Muscle of leg (tissue), 11 donors: Measurements from ENCODE around the gene PFKFB3. TPM values are rescaled to one million over a fixed set of nuclear protein-coding genes. Genes with fewer than 3 reads are reported as not detected.

ENCODE experiments used
- DNase-seq: peaks from one replicate; pipeline ENCODE4 v3.0.0; 2013
- H3K27ac ChIP-seq: one replicate; pipeline ENCODE4 v1.5.1; 2013; ENCODE audit warnings: mild to moderate bottlenecking, low read length, control low read depth
- H3K27me3 ChIP-seq: one replicate; pipeline ENCODE4 v1.6.1; 2013; ENCODE audit warnings: low read length; ENCODE audit not compliant: control insufficient read depth, insufficient read depth
- H3K36me3 ChIP-seq: one replicate; pipeline ENCODE4 v1.6.1; 2013; ENCODE audit warnings: low read length; ENCODE audit not compliant: control insufficient read depth, insufficient read depth
- H3K4me1 ChIP-seq: one replicate; pipeline ENCODE4 v1.6.1; 2013; ENCODE audit warnings: low read length; ENCODE audit not compliant: control insufficient read depth, insufficient read depth
- H3K4me3 ChIP-seq: one replicate; pipeline ENCODE4 v1.5.1; 2013; ENCODE audit warnings: low read length, control low read depth
- H3K9me3 ChIP-seq: replicated peaks from 2 replicates; pipeline ENCODE4 v1.6.1; 2013; ENCODE audit warnings: low read depth, low read length; ENCODE audit not compliant: control insufficient read depth
- WGBS: methylation state at CpG from one replicate; pipeline ENCODE4 v1.1.5; 2013; ENCODE audit warnings: missing lambda C conversion rate; ENCODE audit not compliant: insufficient coverage; 5-methylcytosine and 5-hydroxymethylcytosine counted together
- polyA plus RNA-seq, 8 donors: library from polyadenylated mRNA; unstranded; fragments of 120-200 nt; gene quantifications; one replicate each; pipeline versions ENCODE4 v1.2.1 to v1.2.3, GENCODE V29; 2013; ENCODE audit warnings: inconsistent platforms in 1 of 8, low replicate concordance in 1 of 8; ENCODE audit not compliant: insufficient read length in 8 of 8, insufficient read depth in 1 of 8
- total RNA-seq: library from RNA; stranded (reverse); fragments of 120-200 nt; gene quantifications from one replicate; pipeline ENCODE4 v1.2.4, GENCODE V29; 2013

PFKFB3 gene
- total and polyA plus RNA-seq, 9 donors, result 10.5 to 16.5 (median 12.7) TPM

- H3K4me3 ChIP-seq, result no peak overlapping the region
- peaks cover 14% of the 10 kb centered on the region for H3K4me1 ChIP-seq
- 80% methylated on average over 5 of the region's 6 CpGs for WGBS
- peaks cover 28% of the 10 kb centered on the region for H3K36me3 ChIP-seq
- no peak for DNase-seq
- no peak overlapping the region for H3K27ac ChIP-seq
- H3K27me3 ChIP-seq, result no peaks in the 10 kb centered on the region
- no peaks in the 10 kb centered on the region for H3K9me3 ChIP-seq
Observed at GRCh38 chr10:6211341-6211670, 8.6 kb downstream of the PFKFB3 start.

- H3K9me3 ChIP-seq, result no peaks in the 10 kb centered on the region
- peak; percentile 57 for DNase-seq
- peaks cover 34% of the 10 kb centered on the region for H3K36me3 ChIP-seq
- H3K4me1 ChIP-seq, result peaks cover 14% of the 10 kb centered on the region
- WGBS, result 54% methylated on average over 22 of the region's 30 CpGs
- peak overlapping the region; percentile 59 for H3K27ac ChIP-seq
- no peak overlapping the region for H3K4me3 ChIP-seq
- no peaks in the 10 kb centered on the region for H3K27me3 ChIP-seq
Observed at GRCh38 chr10:6211671-6212635, 9.2 kb downstream of the PFKFB3 start.

- Histone ChIP-seq H3K4me3 (no peak overlapping the region), H3K36me3 (peaks cover 40% of the 10 kb centered on the region), H3K9me3 (no peaks in the 10 kb centered on the region), H3K27me3 (no peaks in the 10 kb centered on the region), H3K4me1 (peaks cover 14% of the 10 kb centered on the region), H3K27ac (no peak overlapping the region)
- whole genome bisulfite sequencing, result 94% methylated on average over 2 of the region's 3 CpGs
- DNase-seq, result no peak
Observed at GRCh38 chr10:6212806-6213205, 10.1 kb downstream of the PFKFB3 start.

GRCh38 chr10:6213257-6213905, 10.6 kb downstream of the PFKFB3 start:
- no peak overlapping the region for H3K27ac ChIP-seq

GRCh38 chr10:6213908-6214307, 11.2 kb downstream of the PFKFB3 start:
- no peaks in the 10 kb centered on the region for H3K9me3 ChIP-seq
- no peak overlapping the region for H3K4me3 ChIP-seq
- 91% methylated on average over 4 of the region's 5 CpGs for whole genome bisulfite sequencing
- peaks cover 47% of the 10 kb centered on the region for H3K36me3 ChIP-seq
- peaks cover 14% of the 10 kb centered on the region for H3K4me1 ChIP-seq
- no peaks in the 10 kb centered on the region for H3K27me3 ChIP-seq
- no peak for DNase-seq
- H3K27ac ChIP-seq, result no peak overlapping the region

More at GRCh38 chr10:6213257-6213905, 10.6 kb downstream of the PFKFB3 start:
- DNase-seq, result no peak
- Histone ChIP-seq H3K36me3 (peaks cover 42% of the 10 kb centered on the region), H3K4me1 (peaks cover 14% of the 10 kb centered on the region), H3K27me3 (no peaks in the 10 kb centered on the region), H3K9me3 (no peaks in the 10 kb centered on the region), H3K4me3 (no peak overlapping the region)
- 87% methylated on average over 14 of the region's 17 CpGs for WGBS

GRCh38 chr10:6214612-6215011, 11.9 kb downstream of the PFKFB3 start:
- H3K4me3 ChIP-seq, result no peak overlapping the region
- WGBS, result 80% methylated on average over 1 of the region's 7 CpGs
- no peaks in the 10 kb centered on the region for H3K9me3 ChIP-seq
- H3K4me1 ChIP-seq, result peaks cover 14% of the 10 kb centered on the region
- no peak overlapping the region for H3K27ac ChIP-seq
- H3K36me3 ChIP-seq, result peaks cover 53% of the 10 kb centered on the region
- no peak for DNase-seq
- H3K27me3 ChIP-seq, result no peaks in the 10 kb centered on the region

GRCh38 chr10:6215241-6215640, 12.5 kb downstream of the PFKFB3 start:
- no peak overlapping the region for H3K27ac ChIP-seq
- DNase-seq, result no peak
- no peaks in the 10 kb centered on the region for H3K27me3 ChIP-seq
- peaks cover 59% of the 10 kb centered on the region for H3K36me3 ChIP-seq
- 96% methylated on average over 18 of the region's 19 CpGs for WGBS
- no peaks in the 10 kb centered on the region for H3K9me3 ChIP-seq
- H3K4me1 ChIP-seq, result peaks cover 14% of the 10 kb centered on the region
- no peak overlapping the region for H3K4me3 ChIP-seq

GRCh38 chr10:6215683-6216484, 13.2 kb downstream of the PFKFB3 start:
- H3K27ac ChIP-seq, result no peak overlapping the region
- WGBS, result 87% methylated on average over 24 of the region's 24 CpGs
- H3K36me3 ChIP-seq, result peaks cover 65% of the 10 kb centered on the region

GRCh38 chr10:6216916-6217315, 14.2 kb downstream of the PFKFB3 start:
- Histone ChIP-seq H3K4me3 (no peak overlapping the region), H3K9me3 (no peaks in the 10 kb centered on the region), H3K4me1 (peaks cover 4% of the 10 kb centered on the region), H3K27me3 (no peaks in the 10 kb centered on the region), H3K36me3 (peaks cover 75% of the 10 kb centered on the region), H3K27ac (no peak overlapping the region)
- WGBS, result 91% methylated on average over 11 of the region's 20 CpGs
- DNase-seq, result no peak

More at GRCh38 chr10:6215683-6216484, 13.2 kb downstream of the PFKFB3 start:
- Histone ChIP-seq H3K4me1 (peaks cover 12% of the 10 kb centered on the region), H3K9me3 (no peaks in the 10 kb centered on the region), H3K27me3 (no peaks in the 10 kb centered on the region), H3K4me3 (no peak overlapping the region)
- no peak for DNase-seq

- Histone ChIP-seq H3K27ac (no peak overlapping the region), H3K27me3 (no peaks in the 10 kb centered on the region), H3K4me1 (no peaks in the 10 kb centered on the region), H3K4me3 (no peak overlapping the region), H3K36me3 (peaks cover 82% of the 10 kb centered on the region), H3K9me3 (no peaks in the 10 kb centered on the region)
- DNase-seq, result no peak
- WGBS, result 83% methylated on average over 3 of the region's 3 CpGs
Observed at GRCh38 chr10:6217611-6218010, 14.9 kb downstream of the PFKFB3 start.
